ENCODE data around the gene RPUSD1.

DNA sequence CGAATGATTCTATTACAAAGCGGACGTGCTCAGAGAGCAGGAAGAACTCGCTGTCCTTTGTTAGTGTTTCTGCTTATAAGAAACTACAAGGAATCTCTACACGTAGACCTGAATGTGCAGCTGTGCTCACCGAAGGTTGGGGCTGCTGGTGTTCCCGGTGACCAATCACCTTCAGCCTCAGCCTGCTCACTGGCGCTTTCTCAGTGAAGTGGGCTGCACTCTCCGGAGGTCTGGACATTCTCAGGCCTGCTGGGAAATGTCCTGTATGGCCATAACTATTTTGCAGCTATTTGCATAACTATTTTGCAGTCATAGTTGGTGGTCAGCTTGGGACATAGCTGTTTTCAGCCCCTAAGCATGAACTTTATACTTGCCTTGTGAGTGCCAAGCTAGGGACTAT is 37.7 kb downstream of the RPUSD1 start:
- TF ChIP-seq, protein P1, sequence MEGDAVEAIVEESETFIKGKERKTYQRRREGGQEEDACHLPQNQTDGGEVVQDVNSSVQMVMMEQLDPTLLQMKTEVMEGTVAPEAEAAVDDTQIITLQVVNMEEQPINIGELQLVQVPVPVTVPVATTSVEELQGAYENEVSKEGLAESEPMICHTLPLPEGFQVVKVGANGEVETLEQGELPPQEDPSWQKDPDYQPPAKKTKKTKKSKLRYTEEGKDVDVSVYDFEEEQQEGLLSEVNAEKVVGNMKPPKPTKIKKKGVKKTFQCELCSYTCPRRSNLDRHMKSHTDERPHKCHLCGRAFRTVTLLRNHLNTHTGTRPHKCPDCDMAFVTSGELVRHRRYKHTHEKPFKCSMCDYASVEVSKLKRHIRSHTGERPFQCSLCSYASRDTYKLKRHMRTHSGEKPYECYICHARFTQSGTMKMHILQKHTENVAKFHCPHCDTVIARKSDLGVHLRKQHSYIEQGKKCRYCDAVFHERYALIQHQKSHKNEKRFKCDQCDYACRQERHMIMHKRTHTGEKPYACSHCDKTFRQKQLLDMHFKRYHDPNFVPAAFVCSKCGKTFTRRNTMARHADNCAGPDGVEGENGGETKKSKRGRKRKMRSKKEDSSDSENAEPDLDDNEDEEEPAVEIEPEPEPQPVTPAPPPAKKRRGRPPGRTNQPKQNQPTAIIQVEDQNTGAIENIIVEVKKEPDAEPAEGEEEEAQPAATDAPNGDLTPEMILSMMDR (IDR thresholded peaks at IDR 0.05) = no peak
- no peak for TF ChIP-seq POLR2AphosphoS5 (IDR thresholded peaks at IDR 0.05)
- no peak for TF ChIP-seq POLR2A (IDR thresholded peaks at IDR 0.05)

Measured in upper lobe of left lung (tissue), 4 donors.